NCI-H146 (cell line): Measurements from ENCODE around the gene FAM13A.
A peak's percentile ranks its signal among the peaks of the same experiment; 100 is the strongest.
"Not testable (repeated sequence)": the region's sequence is repeated elsewhere in the genome, so short reads cannot be mapped to it uniquely, and the experiment has no call there.

Source experiments
- DNase-seq: peaks from one replicate; lab custom pipeline; 2025; lab: John Stamatoyannopoulos, UW

The FAM13A gene

GRCh38 chr4:89056953-89057398 lies at the start of gene FAM13A:
Gene FAM13A, minus strand, starts transcription at chr4:89057185. Its CDS starts 221 bp downstream, at chr4:89056964.
- peak; percentile 72 for DNase-seq

GRCh38 chr4:89105726-89106125 lies 48.7 kb upstream of the FAM13A start:
- DNase-seq, result no peak

GRCh38 chr4:89101256-89102161 lies 44.5 kb upstream of the FAM13A start:
- DNase-seq, result no peak

- DNase-seq, result no peak
Observed at GRCh38 chr4:89100853-89101252, 43.9 kb upstream of the FAM13A start.

- DNase-seq, result no peak
Observed at GRCh38 chr4:89099471-89099870, 42.5 kb upstream of the FAM13A start.

GRCh38 chr4:89099034-89099433 lies 42.0 kb upstream of the FAM13A start:
- DNase-seq, result no peak

- no peak for DNase-seq
Observed at GRCh38 chr4:89078300-89078699, 21.3 kb upstream of the FAM13A start.

GRCh38 chr4:89077761-89078160 lies 20.8 kb upstream of the FAM13A start:
- DNase-seq, result no peak

GRCh38 chr4:89072921-89073320 lies 15.9 kb upstream of the FAM13A start:
- peak; percentile 20 for DNase-seq

- DNase-seq, result no peak
Observed at GRCh38 chr4:89071311-89071710, 14.3 kb upstream of the FAM13A start.

GRCh38 chr4:89070041-89070440 lies 13.1 kb upstream of the FAM13A start:
- no peak for DNase-seq

- no peak for DNase-seq
Observed at GRCh38 chr4:89069481-89069880, 12.5 kb upstream of the FAM13A start.

GRCh38 chr4:89067417-89067816 lies 10.4 kb upstream of the FAM13A start:
- DNase-seq, result no peak

- DNase-seq, result no peak
Observed at GRCh38 chr4:89064848-89065247, 7.9 kb upstream of the FAM13A start.

GRCh38 chr4:89057844-89058243 lies 859 bp upstream of the FAM13A start:
- DNase-seq, result not testable (repeated sequence)

- DNase-seq, result no peak
Observed at GRCh38 chr4:89056292-89056952, 563 bp downstream of the FAM13A start.

GRCh38 chr4:89055157-89056080 lies 1.6 kb downstream of the FAM13A start:
- no peak for DNase-seq

GRCh38 chr4:89054627-89055026 lies 2.4 kb downstream of the FAM13A start:
- DNase-seq, result no peak

GRCh38 chr4:89049853-89050252 lies 7.1 kb downstream of the FAM13A start:
- DNase-seq, result no peak

- no peak for DNase-seq
Observed at GRCh38 chr4:89048906-89049601, 7.9 kb downstream of the FAM13A start.

GRCh38 chr4:89044147-89044900 lies 12.7 kb downstream of the FAM13A start:
- DNase-seq, result no peak
